ENCODE measurements around the gene LHX4. TPM values are rescaled to one million over a fixed set of nuclear protein-coding genes. Genes with fewer than 3 reads are reported as not detected.

The LHX4 gene
- total RNA-seq, 3 donors from 2014 or later, result not detected

DNA sequence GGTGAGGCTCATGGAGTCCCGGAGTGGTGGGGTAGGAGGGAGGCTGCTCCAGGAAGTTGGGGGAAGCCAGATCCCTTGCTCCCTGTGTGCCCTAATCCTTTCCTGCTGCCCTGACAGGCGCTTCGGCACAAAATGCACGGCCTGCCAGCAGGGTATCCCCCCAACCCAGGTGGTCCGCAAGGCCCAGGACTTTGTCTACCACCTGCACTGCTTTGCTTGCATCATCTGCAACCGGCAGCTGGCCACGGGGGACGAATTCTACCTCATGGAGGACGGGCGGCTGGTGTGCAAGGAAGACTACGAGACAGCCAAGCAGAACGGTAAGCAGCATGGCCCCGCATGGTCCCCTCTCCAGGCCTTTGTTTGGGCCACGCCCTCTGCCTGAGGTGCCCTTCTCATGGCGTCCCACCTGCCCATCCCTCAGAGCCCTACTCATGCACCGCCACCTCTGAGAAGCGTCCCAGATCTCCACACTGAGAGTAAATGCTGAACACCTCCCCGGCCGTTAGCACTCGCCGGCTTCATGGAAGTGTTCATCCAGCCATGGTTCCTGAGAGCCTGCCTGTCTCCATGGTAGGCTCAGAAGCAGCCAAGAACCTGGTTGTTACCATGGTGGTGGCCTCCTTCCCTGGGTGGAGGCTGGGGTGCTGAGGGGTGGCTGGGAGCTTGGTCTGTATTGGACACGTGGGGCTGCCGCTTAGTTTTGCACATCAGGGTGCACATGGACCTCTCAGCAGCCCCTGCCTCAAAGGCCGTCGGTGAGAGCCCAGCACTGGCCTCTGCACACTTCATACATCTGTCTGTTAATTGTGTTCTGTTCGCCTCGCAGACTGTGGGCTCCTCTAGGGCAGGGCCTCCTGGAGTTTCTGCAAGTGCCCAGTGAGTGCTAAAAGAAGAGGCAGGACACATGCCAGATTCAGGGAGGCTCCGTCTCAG, 36.5 kb downstream of the LHX4 start:
- Histone ChIP-seq H3K9me3 (no peaks in the 10 kb centered on the region), H3K36me3 (no peaks in the 10 kb centered on the region), H3K4me1 (no peaks in the 10 kb centered on the region), H3K27ac (no peak overlapping the region), H3K4me3 (no peak overlapping the region), H3K27me3 (no peaks in the 10 kb centered on the region)
- DNase-seq (ENCODE audit: low spot score in 2 of 2), result no peak
- TF ChIP-seq POLR2AphosphoS5 (IDR thresholded peaks at IDR 0.05) (no peak), POLR2A (IDR thresholded peaks at IDR 0.05) (no peak)
- TF ChIP-seq, protein P1, sequence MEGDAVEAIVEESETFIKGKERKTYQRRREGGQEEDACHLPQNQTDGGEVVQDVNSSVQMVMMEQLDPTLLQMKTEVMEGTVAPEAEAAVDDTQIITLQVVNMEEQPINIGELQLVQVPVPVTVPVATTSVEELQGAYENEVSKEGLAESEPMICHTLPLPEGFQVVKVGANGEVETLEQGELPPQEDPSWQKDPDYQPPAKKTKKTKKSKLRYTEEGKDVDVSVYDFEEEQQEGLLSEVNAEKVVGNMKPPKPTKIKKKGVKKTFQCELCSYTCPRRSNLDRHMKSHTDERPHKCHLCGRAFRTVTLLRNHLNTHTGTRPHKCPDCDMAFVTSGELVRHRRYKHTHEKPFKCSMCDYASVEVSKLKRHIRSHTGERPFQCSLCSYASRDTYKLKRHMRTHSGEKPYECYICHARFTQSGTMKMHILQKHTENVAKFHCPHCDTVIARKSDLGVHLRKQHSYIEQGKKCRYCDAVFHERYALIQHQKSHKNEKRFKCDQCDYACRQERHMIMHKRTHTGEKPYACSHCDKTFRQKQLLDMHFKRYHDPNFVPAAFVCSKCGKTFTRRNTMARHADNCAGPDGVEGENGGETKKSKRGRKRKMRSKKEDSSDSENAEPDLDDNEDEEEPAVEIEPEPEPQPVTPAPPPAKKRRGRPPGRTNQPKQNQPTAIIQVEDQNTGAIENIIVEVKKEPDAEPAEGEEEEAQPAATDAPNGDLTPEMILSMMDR (IDR thresholded peaks at IDR 0.05), result no peak
- intact Hi-C loops (cut with DNase I; ENCODE audit: low total_unique reads), result no loop called here

DNA sequence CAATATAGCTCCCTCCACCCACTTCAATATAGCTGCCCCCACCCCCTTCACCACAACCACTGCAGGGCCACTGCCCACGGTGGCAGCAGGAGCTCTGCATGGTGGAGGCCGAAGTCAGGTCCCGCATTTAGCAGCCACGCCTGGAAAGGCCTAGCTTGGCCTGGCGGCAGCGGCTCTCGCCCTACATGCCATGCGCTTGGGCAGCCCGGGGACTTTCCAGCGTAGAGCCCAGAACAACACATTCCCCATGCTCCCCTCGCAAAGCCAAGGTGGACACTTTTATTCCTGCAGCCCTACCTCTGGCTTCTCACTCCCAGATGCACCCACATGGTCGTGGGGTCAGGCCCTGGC, 37.1 kb downstream of the LHX4 start:
- Histone ChIP-seq H3K27me3 (no peaks in the 10 kb centered on the region), H3K9me3 (no peaks in the 10 kb centered on the region), H3K27ac (no peak overlapping the region), H3K36me3 (no peaks in the 10 kb centered on the region), H3K4me3 (no peak overlapping the region), H3K4me1 (no peaks in the 10 kb centered on the region)
- TF ChIP-seq POLR2AphosphoS5 (IDR thresholded peaks at IDR 0.05), result no peak
- TF ChIP-seq POLR2A (IDR thresholded peaks at IDR 0.05), result no peak
- TF ChIP-seq, protein P1 (IDR thresholded peaks at IDR 0.05), result no peak
- DNase-seq (ENCODE audit: low spot score in 2 of 2), result no peak
- intact Hi-C loops (cut with DNase I; ENCODE audit: low total_unique reads), result no loop called here

DNA sequence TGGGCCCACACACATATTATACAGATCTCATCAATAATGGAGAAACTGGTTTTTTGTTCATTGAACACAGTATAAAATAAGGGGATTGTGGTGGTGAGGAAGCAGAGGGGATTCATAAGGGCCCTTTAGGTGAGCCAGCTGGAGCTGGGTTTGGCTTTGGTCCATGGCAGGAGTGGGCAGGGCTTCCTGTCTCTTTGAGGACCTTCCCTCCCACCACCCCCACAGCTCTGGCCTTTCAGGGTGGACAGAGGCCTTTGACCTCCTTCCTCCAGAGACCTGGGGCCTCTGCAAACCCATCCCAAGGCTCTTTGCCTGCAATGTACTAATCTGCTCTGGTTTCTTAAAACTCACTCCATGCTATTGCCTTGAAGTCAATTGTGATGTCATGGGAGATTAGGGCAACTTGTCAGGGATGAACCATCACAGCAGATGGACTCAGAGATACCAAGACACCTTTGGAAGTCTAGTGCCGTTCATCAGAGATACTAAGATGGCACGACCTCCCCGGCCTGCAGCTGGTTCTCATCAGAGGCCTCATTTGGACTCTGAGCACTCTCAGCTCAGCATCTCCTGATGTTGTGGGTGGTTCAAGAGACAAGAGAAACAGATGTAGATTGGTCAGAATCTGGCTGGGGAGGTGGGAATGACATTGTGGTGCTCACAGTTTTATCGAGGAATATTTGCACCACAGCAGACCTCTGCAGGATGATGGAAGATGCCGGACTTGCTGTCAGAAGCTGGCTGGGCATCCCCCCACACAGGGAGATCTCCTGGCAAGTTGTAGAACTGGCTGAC, 37.9 kb downstream of the LHX4 start:
- intact Hi-C loops (cut with DNase I; ENCODE audit: low total_unique reads), result no loop called here
- no peak for DNase-seq (ENCODE audit: low spot score in 2 of 2)
- no peak overlapping the region for H3K4me3 ChIP-seq
- no peaks in the 10 kb centered on the region for H3K4me1 ChIP-seq
- no peaks in the 10 kb centered on the region for H3K27me3 ChIP-seq
- TF ChIP-seq POLR2A (IDR thresholded peaks at IDR 0.05) (no peak), POLR2AphosphoS5 (IDR thresholded peaks at IDR 0.05) (no peak)
- TF ChIP-seq, protein P1 (IDR thresholded peaks at IDR 0.05), result no peak
- no peak overlapping the region for H3K27ac ChIP-seq
- no peaks in the 10 kb centered on the region for H3K9me3 ChIP-seq
- no peaks in the 10 kb centered on the region for H3K36me3 ChIP-seq

DNA sequence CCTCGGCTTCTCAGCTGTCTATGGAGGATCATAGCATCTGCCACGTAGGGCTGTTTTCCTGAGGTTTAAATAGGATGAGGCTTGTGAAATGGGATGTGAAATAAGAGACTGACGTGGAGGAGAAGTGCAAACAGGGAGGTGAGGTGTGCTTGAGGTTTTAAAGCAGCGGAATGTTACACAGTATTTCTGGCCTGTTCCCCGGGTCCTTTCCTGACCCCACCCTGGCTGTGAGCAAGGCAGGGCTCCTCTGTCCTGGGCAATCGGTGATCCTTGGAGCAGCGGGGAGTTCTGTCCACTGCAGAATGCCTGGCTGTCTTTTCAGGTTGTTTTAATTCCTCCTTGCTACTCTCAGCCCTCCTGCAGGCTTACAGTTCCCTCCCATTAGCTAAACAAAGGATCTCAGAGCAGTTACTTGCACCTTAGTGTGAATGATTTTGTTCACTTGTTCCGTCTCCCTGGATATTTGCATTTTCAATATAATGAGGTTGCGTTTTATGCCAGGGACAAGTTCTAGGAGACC, 38.6 kb downstream of the LHX4 start:
- H3K4me3 ChIP-seq, result no peak overlapping the region
- TF ChIP-seq POLR2AphosphoS5 (IDR thresholded peaks at IDR 0.05) (no peak), POLR2A (IDR thresholded peaks at IDR 0.05) (no peak)
- TF ChIP-seq, protein P1 (IDR thresholded peaks at IDR 0.05), result no peak
- no peaks in the 10 kb centered on the region for H3K36me3 ChIP-seq
- no peak for DNase-seq (ENCODE audit: low spot score in 2 of 2)
- no peaks in the 10 kb centered on the region for H3K27me3 ChIP-seq
- no peak overlapping the region for H3K27ac ChIP-seq
- no peaks in the 10 kb centered on the region for H3K9me3 ChIP-seq
- intact Hi-C loops (cut with DNase I; ENCODE audit: low total_unique reads), result no loop called here
- no peaks in the 10 kb centered on the region for H3K4me1 ChIP-seq

Data from breast epithelium (tissue), 4 donors.